Activated CD8-positive, alpha-beta memory T cell treated with anti-CD3 and anti-CD28 coated beads for 48 hours (primary cell): ENCODE data around the gene HGFAC.

Experiments used
- DNase-seq, 3 experiments: peaks; one replicate each; pipeline ENCODE4 v3.0.0-alpha.2; 2020; ENCODE audit warnings: low read depth in 2 of 3, low spot score in 2 of 3

HGFAC gene

DNA sequence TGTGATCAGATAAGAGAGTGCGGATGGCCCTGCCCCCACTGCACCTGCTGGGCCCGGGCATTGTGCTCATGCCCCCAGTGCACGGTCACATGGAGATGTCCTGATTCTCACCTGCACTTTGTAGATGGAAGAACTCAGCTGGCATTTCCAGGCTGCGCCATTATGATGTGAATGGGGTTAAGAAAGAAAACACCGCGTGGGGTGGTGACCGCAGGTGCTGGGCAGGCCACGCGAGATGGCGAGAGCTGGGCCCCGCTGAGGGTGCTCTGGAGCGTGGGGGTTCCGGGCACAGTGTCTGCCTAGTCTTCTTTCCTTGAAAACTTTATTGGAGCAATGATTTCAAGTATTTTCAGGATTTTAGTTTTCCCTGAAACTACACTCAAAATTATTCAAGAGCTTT, 17.8 kb upstream of the HGFAC start:
- no peak for DNase-seq

DNA sequence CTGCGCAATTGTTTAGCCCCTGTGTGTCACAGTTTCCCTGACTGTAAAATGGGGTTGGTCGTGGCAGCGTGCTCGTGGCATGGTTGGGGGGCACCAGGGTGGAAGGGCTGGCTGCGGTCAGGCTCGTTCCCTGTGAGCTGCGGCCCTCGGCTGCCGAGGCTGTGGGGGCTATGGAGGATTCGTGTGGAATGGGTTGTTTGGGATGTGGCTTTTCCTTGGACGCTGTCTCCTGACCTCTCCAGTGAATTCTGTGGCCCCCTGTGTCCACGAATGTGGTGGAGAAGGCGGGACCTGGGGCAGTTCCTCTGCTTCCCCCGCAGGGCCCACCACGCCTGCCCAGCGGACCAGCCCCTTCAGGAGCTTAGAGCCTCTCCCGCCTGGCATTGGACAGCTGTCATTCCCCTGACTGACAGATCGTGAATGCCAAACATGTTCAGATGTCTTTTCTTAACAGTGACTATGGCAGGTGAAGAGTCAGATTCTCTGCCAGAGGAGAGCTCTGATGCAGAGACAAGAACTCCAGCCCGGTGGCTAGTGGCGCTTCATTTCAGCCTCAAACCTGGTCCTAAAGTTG, 17.2 kb upstream of the HGFAC start:
- no peak for DNase-seq

DNA sequence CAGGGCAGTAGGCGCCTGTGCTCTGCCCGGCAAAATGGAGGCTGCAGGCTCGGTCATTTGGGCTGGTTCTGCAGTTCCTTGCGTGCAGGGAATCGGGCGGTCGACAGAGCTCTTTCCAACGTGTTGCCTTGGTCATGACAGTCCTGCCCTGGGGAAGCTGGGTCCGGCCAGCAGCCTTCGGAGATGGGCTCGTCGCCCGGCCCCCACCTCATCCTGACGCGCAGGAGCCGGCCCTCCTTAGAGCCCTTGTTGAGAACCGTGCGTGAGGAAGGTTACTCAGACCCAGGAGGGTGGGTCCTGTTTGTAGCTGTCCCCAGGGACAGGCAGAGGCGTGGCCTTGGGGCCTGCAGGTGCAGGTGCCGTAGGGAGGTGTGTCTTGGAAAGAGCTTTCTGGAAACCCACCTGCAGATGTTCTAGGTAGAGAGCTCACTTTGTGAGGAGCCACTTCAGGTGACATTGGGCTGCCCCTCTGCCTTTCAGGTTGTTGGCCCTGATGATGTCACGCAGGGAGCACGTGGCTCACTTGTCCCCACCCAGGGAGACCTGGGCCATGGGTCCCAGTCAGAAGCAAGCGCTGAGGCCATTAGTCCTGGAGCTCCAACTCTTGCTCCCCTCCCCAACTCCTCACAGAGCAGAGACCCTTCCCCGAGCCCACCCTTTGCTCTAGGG, 15.2 kb upstream of the HGFAC start:
- DNase-seq, result no peak

DNA sequence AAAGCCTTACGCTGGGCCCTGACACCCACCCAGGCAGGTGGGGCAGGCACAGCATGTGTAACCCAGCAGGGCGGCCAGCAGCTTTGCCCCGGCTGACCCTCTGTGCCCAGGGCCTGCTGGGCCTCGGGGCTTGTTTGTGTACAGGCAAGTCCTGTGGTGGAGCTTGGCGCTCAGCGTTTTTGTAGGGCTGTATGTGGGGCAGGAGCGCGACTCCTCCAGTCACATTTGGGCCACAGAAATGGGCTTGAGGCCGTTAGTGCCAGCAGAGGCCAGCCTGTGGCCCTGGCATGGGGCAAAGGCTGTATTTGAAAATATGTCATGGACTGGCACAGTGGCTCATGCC, 14.7 kb upstream of the HGFAC start:
- no peak for DNase-seq

DNA sequence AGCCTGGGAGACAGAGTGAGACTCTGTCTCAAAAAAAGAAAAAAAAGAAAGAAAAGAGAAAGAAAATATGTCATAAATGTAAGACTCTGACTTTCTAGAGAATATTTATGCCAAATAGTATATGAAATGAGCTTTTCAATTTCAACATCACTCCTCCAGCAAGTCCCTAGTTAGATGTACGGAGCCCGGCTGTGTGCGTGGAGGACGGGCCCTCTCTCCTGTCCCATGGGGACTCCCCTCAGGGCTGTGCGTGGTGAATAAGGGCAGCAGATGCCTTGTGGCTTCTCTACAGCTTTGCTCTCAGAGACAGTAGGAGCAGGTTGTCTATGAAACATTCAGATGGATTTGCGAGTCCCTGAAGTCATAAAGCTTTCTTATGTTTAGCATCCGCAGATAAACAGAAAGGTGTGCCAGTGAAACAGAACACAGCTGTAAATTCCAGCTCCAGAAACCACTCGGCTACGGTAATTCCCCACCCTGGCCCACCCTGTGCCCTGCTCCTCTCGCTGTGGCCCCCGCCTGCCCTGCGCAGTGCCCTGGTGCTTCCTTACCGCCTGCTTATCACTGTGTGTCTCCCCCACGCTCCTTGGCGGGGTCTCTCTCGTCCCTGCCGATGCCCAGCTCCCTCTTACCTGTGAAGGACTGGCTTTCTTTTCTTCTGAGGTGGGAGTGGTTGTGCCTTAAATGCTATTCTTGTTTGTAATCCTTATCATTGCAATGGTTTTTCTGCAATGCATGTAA, 13.9 kb upstream of the HGFAC start:
- no peak for DNase-seq

DNA sequence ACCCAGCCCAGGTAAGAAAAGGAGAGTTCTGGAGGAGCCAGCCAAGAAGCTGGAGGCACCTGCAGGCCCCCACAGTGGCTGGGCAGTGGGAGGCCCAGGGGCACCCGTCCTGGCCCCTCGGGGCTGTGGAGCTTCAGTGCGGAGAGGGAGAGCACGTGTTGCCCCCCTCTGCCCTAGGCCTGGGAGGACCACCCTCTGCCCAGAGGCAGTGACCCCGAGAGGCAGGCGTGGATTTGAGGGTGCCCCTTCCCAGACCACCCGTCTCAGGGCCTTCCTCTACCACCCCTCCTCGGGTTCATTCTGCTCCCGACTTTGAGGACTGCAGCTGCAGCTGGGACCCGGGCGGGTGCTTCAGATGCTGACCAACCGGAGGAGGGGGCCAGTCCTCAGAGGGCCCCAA, 12.1 kb upstream of the HGFAC start:
- no peak for DNase-seq

DNA sequence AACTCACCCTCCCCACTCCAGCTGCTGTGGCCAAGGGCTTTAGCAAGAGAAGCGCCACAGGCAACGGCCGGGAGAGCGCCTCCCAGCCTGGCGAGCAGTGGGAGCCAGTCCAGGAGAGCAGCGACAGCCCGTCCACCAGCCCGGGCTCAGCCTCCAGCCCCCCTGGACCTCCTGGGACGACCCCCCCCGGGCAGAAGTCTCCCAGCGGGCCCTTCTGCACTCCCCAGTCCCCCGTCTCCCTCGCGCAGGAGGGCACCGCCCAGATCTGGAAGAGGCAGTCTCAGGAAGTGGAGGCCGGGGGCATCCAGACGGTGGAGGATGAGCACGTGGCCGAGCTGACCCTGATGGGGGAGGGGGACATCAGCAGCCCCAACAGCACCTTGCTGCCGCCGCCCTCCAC, 11.2 kb upstream of the HGFAC start:
- DNase-seq, result no peak

DNA sequence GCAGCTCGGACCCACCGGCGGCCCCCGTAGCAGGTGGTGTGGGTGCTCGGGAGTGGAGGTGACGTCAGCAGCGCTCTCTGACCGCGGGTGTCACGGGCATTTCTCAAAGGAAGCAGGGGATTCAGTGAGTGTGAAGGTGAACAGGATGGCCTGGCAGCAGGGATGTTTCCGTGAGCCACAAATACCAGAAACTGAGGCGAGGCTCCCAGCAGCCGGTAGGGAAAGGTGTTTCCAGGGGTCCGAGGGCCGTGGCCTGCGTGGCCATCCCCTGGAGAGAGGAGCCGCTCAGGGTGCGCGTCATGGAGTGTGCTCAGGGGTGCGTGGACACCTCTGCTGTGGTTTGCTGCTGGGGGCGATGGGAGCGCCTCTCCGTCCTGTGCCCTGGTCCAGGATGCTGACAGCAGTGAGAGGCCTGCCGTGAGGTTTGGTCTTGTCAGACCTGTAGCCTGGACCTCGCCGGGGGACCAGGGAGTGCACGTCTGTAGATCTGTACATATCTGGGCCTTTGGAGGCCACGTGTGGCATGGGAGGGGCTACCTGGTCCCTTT, 10.2 kb upstream of the HGFAC start:
- no peak for DNase-seq

DNA sequence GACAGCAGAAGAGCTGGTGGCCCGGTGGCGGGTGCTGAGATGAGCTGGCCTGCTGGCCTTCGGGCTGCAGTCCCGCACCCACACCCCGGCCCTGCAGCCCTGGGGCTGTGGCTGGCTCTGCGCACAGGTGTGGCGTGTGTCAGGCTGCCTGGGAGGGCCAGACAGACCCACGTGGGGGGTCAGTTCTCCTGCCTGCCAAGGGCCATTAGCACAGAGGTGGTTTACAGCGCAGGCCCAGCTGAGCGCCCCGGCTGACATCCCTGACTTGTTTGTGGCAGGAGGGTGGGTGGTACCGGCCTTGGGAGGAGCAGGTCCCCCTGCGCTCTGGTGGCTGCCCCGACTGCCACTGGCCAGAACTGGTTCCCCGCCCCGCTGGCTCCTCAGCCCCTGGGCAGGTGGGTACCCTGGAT, 9.4 kb upstream of the HGFAC start:
- no peak for DNase-seq

DNA sequence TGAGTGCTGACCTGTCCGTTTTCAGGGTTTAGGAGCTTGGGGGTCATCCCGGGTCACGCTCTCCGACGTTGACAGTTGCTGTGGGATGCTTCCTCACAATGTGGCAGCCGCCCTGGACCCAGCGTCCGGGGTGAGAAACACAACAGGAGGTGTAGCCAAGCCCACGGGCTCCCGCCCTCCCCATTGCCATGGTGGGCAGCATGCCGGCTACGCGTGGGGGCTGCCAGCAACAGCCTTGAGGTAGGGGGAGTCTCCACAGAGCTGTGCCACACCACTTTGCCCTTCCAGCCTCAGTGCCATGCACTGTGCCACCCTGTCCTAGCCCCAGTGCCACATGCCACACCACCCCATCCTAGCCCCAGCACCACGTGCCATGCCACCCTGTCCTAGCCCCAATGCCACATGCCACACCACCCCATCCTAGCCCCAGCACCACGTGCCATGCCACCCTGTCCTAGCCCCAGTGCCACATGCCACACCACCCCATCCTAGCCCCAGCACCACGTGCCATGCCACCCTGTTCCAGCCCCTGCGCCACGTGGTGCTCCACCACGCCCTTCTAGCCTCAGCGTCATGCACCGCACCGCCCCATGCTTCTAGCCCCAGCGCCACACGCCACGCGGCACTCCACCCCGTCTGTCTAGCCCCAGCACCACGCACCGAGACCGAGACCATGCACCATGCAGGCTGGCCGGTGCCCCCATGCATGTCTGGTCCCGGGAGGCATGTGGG, 8.5 kb upstream of the HGFAC start:
- no peak for DNase-seq

DNA sequence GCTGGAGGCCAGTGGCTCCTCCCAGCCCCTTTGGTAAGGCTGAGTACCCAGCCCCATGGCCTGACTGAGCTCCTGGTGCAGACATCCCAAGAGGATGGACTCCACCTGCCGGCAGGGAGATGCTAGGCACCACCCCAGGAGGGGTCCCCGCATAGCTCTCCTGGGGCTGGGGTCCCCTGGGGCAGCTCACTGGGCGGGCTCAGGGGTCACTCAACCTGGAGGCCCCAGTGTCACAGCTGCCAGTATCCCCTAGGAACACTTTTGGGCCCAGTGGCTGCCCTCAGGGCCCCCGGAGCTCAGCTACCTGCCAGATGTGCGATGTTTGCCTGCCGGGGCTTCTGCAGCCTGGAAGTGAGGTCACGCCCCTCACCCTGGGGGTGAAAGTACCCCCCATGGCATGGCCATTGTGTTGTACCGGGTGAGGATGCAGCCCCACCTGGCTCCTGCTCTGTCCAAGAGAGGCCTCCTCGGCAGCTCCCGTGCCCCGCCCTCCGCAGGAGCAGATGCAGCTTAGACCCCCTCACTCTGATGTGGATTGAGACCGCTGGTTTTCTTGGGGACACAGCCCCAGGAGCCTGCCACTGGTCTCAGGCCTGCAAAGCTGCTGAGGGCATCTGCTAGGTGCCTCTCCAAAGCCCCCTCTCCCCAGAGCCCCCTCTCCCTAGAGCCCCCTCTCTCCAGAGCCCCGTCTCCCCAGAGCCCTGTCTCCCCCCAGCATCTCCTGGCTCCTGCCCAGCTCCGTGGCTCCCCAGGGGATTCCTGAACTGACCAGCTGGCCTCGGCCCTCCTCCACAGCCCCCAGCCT, 6.7 kb upstream of the HGFAC start:
- no peak for DNase-seq

DNA sequence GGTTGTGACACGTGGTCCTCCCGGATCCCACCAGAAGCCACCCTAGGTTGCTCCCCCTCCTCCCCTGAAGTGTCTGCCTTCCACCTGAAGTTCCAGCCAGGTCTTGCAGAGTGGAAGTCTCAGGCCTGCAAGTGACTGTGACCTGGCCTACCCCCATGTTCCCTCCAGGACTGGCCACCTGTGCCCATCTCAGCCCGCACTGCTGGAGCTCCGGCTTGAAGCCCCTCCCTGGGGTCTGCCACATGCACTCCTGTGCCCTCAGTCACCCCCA, 6.1 kb upstream of the HGFAC start:
- no peak for DNase-seq

DNA sequence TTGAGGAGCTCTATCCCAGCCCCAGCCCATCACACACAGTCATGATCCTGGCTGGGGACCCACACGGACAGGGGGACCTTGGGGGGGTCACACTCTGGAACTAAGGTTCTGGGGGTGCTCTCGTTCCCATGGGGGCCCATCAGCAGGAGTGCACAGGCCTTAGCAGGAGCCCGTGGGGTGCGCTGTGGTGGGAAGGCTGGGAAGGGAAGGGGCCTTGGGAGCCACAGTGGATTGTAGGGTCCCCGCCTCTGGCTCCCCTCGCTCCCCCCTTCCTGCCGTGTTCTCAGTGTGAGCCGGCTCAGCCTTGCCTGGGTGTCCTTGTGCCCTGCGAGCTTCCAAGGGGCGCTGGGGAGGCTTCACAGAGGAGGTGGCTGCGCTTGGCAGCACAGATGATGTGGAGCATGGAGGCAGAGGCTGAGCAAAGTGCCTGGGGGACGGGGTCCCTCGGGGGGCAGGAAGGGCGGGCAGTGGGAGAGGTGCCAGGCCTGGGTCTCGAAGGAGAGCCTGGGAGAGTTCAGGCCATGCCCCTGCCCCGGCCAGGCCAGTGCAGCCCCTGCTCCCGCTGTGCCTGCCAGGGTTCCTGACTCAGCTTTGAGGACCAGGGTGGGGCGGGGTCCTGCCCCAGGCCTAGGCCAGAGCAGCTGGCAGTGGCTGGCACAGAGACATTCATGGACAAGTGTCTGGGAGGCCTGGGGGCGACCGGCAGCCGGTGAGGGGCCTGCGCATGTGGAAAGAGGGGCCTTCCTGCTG, 5.5 kb upstream of the HGFAC start:
- no peak for DNase-seq

DNA sequence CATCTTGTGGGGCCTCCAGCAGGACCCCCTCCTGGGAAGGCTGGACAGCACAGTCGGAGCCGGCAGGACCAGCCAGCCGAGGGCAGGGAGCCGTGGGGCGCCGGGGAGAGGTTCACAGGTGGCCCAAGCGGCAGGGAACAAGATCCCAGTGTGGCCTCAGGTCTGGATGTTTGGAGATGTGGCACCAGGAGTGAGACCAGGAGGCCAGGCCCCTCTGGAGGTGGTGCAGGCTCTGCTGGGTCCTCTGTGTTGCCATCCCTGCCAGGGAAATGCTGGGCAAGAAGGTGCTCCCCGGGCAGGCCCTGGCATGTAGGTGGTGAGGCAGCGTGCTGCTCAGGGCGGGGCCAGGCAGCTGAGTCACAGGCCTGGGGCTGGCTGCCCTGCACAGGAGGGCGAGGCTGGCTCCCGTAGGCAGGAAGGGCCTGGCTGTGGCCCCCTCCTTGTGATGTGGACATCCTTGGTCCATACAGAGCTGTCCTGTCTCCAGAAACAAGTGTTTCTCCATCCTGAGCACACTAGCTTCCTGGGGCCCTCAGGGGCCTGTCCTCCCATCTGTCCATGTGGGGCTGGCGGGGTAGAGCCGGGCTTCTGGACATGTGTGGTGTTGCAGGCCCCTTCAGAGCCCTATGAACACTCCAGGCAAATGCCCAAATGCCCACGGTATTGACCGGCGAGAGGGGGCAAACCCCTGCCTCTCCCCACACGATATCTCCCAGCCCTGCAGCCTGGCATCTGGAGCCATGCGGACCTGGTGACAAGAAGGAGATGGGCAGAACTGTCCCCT, 4.8 kb upstream of the HGFAC start:
- DNase-seq, result no peak

DNA sequence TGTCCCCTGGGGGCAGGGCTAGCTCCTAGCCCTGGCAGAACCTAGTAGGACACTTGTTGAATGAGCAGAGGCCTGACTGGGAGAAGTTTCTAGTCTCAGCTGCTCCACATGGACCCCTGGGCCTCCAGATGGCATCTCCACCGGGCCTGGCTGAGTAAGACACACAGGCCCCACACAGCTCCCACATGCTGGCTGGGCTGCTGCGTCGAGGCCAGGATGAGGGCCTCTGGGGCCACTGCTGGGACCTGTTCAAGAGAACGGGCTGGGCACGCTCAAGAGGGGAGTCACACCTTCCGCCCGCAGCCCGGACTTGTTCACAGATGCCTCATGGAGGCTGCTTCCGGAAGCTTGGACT, 4.2 kb upstream of the HGFAC start:
- DNase-seq, result no peak

DNA sequence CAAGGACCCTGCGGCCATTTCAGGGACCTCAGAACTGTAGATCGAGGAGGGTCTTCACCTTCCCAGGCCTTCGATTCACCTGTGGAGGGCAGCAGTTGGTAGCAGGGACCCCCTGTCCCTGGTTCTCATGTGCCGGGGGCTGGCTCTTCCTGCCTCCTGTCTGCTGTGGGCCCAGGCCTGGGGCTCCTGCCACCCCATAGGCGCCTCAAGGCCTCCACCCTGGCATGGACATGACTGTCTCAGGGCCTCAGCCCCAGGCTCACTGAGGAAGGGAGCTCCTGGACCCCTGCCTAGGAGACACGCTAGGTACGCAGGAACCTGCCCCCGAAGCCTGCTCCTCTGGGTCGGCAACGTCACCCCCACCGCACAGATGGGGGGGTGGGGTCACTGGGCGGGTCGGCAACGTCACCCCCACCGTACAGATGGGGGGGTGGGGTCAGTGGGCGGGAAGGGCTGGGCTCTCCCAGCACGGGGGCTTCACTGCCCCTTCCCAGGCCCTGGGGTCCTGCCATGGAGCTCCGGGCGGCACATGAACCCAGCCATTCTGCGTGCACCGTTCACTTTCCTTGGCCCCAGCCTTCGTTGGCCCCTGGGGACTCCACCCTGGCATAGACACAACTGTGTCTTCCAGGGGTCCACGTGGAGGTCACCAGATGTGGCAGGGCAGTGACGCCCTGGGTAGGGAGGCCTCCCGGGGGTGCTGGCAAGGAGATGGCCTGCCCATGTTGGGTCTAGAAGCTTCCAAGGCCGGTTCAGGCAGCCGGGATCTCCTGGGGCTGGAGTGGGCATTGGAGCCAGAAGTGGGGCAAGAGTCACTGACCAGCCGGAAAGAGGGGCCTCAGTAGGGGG, 3.5 kb upstream of the HGFAC start:
- DNase-seq, result no peak

DNA sequence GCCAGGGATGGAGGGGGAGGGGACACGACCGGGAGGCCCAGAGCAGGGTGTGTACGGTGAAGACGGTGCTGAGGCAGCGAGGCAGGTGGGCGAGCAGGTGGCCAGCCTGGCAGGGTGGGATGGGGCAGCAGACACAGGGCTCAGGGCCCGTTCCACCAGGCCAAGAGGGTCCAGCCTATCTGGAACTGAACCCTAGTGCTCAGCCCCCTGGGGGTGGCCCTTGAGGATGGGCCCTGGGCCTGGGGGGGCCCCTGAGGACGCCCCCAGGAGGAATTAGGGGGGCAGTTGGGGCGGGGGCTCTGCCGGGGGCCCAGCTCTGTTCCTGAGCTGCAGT, 3.0 kb upstream of the HGFAC start:
- no peak for DNase-seq

DNA sequence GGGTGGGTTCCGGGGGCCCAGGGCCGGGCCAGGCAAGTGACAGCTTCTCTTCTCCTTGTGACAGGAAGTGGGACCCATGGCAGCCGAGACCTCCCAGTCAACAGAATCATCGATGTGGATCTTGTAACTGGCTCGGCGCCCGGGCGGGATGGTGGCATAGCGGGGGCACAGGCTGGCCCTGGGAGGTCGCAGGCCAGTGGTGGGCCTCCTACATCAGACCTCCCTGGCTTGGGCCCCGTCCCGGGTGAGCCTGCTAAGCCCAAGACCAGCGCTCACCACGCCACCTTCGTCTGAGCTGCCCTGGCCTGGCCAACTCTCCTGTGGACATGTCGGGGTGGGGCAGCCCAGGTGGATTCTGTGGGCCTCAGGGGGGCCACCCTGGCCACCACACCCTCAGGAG, 2.4 kb upstream of the HGFAC start:
- DNase-seq, result no peak

DNA sequence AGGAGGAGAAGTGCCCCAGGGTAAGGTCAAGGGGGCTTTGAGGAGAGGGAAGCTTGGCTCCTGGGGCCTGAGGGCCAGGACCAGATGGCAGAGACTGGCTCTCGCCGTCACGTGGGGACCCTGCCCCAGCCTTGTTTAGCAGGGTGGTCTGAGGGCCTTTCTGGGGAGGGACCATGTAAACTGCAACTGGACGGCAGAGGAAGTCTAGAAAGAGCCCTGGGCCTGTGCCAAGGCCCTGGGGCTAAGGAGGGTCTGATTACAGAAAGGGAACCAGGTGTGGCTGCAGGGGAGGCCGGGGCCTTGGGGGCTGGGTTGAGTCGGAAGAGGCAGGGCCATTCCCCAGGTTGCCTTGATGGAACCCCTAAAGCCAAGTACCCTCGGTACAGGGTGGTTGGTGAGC, 1.8 kb upstream of the HGFAC start:
- DNase-seq, result no peak
